ENCODE results near the gene ADRB2. TPM values are rescaled to one million over a fixed set of nuclear protein-coding genes. Genes with fewer than 3 reads are reported as not detected.

The ADRB2 gene
- total RNA-seq, 6 experiments from 2014 or later = 0.99 to 2.8 (median 1.8) TPM

- Histone ChIP-seq H3K36me3 (no peaks in the 10 kb centered on the region), H3K4me3 (no peak overlapping the region), H3K27me3 (no peaks in the 10 kb centered on the region), H3K4me1 (peaks cover 0 to 8% (median 0%) of the 10 kb centered on the region in 4 donors), H3K27ac (no peak overlapping the region), H3K9me3 (no peaks in the 10 kb centered on the region)
- intact Hi-C loops (cut with DNase I) = no loop called here
- 96% methylated on average over 2 of the region's 2 CpGs for WGBS (ENCODE audit: insufficient coverage, low coverage, low lambda C conversion rate, missing lambda C conversion rate)
- DNase-seq (no peak), ATAC-seq (no peak)
- TF ChIP-seq CTCF (IDR thresholded peaks at IDR 0.05) (no peak), POLR2A (IDR thresholded peaks at IDR 0.05) (no peak)
Measured at GRCh38 chr5:148858106-148858505, 31.7 kb downstream of the ADRB2 start.

- intact Hi-C loops (cut with DNase I) = no loop called here
- WGBS (ENCODE audit: insufficient coverage, low coverage, low lambda C conversion rate, missing lambda C conversion rate) = 100% methylated on average over 4 of the region's 6 CpGs
- DNase-seq (no peak), ATAC-seq (no peak)
- Histone ChIP-seq H3K9me3 (no peaks in the 10 kb centered on the region), H3K36me3 (no peaks in the 10 kb centered on the region), H3K27ac (no peak overlapping the region), H3K27me3 (no peaks in the 10 kb centered on the region), H3K4me1 (peaks cover 0 to 8% (median 0%) of the 10 kb centered on the region in 4 donors), H3K4me3 (no peak overlapping the region)
- TF ChIP-seq POLR2A (IDR thresholded peaks at IDR 0.05) (no peak), CTCF (IDR thresholded peaks at IDR 0.05) (no peak)
Measured at GRCh38 chr5:148858547-148858946, 32.1 kb downstream of the ADRB2 start.

GRCh38 chr5:148859703-148860102 lies 33.3 kb downstream of the ADRB2 start:
- TF ChIP-seq POLR2A (IDR thresholded peaks at IDR 0.05) (no peak), CTCF (IDR thresholded peaks at IDR 0.05) (no peak)
- DNase-seq (no peak), ATAC-seq (no peak)
- H3K36me3 ChIP-seq = no peaks in the 10 kb centered on the region
- H3K4me3 ChIP-seq = no peak overlapping the region
- H3K9me3 ChIP-seq = no peaks in the 10 kb centered on the region
- peaks cover 0 to 8% (median 0%) of the 10 kb centered on the region in 4 donors for H3K4me1 ChIP-seq
- H3K27ac ChIP-seq = no peak overlapping the region
- WGBS (ENCODE audit: insufficient coverage, low coverage, low lambda C conversion rate, missing lambda C conversion rate) = 77% methylated on average over 2 of the region's 2 CpGs
- no peaks in the 10 kb centered on the region for H3K27me3 ChIP-seq
- intact Hi-C loops (cut with DNase I) = no loop called here

GRCh38 chr5:148860599-148860998 lies 34.2 kb downstream of the ADRB2 start:
- H3K4me1 ChIP-seq = peaks cover 0 to 3% (median 0%) of the 10 kb centered on the region in 4 donors
- TF ChIP-seq CTCF (IDR thresholded peaks at IDR 0.05) (no peak), POLR2A (IDR thresholded peaks at IDR 0.05) (no peak)
- no peak overlapping the region for H3K27ac ChIP-seq
- DNase-seq (no peak), ATAC-seq (no peak)
- intact Hi-C loops (cut with DNase I) = no loop called here
- no peaks in the 10 kb centered on the region for H3K36me3 ChIP-seq
- no peaks in the 10 kb centered on the region for H3K9me3 ChIP-seq
- WGBS (ENCODE audit: insufficient coverage, low coverage, low lambda C conversion rate, missing lambda C conversion rate) = 71% methylated on average over 5 of the region's 5 CpGs
- no peak overlapping the region for H3K4me3 ChIP-seq
- no peaks in the 10 kb centered on the region for H3K27me3 ChIP-seq

- Histone ChIP-seq H3K27me3 (no peaks in the 10 kb centered on the region), H3K4me1 (no peaks in the 10 kb centered on the region), H3K27ac (no peak overlapping the region), H3K36me3 (no peaks in the 10 kb centered on the region), H3K4me3 (no peak overlapping the region), H3K9me3 (no peaks in the 10 kb centered on the region)
- intact Hi-C loops (cut with DNase I) = no loop called here
- ATAC-seq (no peak), DNase-seq (no peak)
- 61% methylated on average over 2 of the region's 2 CpGs for WGBS (ENCODE audit: insufficient coverage, low coverage, low lambda C conversion rate, missing lambda C conversion rate)
- TF ChIP-seq POLR2A (IDR thresholded peaks at IDR 0.05) = no peak
- TF ChIP-seq CTCF (IDR thresholded peaks at IDR 0.05) = no peak
Measured at GRCh38 chr5:148861088-148861487, 34.7 kb downstream of the ADRB2 start.

All from right lobe of liver (tissue), 6 donors.